Measurements from ENCODE around the gene SLC25A5.
"Not testable (repeated sequence)": the region's sequence is repeated elsewhere in the genome, so short reads cannot be mapped to it uniquely, and the experiment has no call there.

The SLC25A5 gene

DNA sequence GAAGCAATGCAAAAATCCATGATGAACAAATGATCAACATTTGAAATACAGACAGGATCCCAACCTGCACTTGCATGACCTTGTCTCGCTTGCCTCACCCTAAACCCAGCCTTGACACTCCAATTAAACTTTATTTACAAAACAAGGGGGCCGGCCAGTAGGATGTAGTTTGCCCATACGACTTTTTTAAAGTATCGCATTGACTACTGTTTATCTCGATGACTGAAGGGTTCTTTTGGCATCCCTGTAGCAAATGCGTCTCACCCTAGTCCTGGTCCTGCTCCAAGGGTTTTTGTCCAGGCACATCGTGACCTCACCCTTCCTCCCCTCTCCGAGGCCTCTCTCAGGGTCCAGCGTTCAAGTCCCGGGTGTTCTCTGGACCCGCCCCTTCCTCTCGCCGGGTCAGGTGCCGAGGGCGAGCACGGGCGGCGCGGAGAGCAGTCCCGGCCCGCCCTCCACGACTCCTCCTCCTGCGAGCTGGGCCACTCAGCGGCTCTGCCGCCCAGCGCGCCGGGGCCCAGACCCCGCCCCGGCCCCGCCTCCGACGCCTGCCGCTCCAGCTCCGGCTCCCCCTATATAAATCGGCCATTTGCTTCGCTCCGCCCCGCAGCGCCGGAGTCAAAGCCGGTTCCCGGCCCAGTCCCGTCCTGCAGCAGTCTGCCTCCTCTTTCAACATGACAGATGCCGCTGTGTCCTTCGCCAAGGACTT is at the start of gene SLC25A5:
SLC25A5 (plus strand) TSS at position 603 of the 709 bp plus-strand sequence; CDS start at position 675, 72 bp downstream.
- peak; percentile 44 to 70 (median 55) for DNase-seq (ENCODE audit: low read depth in 3 of 3, low spot score in 1 of 3)

DNA sequence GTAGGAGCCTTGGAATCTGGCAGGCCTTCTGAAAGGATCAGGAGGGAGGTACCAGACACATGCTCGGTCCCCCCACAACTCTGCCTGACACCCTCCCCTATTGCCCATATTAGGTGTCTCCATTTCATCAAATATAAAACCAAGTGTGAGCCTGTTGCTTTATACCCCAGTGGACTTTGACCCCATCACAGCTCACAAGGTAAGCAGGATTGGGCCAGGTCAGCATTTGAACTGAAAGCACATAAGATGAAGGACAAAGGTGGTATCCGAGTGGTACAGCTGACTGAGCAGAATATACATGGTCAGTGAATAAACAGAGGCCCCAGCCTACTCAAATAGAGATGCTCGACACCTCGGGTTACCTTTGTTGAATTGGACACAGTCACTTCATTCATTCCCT is 49.1 kb upstream of the SLC25A5 start:
- no peak for DNase-seq (ENCODE audit: low read depth in 3 of 3, low spot score in 1 of 3)

DNA sequence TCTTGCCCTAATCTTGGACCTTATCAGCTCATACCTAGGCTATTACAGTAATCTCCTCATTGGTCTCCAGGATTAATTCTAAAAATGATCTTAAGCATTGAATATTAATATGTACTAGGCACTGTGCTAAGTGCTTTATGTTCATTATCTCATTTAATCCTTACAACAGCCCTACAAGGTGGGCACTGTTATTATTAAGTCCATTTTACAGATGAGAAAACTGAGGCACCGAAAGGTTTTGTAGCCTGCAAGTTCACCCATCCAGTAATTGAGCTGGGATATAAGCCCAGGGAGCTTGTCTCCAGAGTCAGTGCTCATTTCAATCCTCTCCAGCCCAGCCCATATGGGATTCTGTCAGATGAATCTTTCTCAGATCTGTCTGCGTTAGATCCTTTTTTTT is 48.3 kb upstream of the SLC25A5 start:
- no peak for DNase-seq (ENCODE audit: low read depth in 3 of 3, low spot score in 1 of 3)

DNA sequence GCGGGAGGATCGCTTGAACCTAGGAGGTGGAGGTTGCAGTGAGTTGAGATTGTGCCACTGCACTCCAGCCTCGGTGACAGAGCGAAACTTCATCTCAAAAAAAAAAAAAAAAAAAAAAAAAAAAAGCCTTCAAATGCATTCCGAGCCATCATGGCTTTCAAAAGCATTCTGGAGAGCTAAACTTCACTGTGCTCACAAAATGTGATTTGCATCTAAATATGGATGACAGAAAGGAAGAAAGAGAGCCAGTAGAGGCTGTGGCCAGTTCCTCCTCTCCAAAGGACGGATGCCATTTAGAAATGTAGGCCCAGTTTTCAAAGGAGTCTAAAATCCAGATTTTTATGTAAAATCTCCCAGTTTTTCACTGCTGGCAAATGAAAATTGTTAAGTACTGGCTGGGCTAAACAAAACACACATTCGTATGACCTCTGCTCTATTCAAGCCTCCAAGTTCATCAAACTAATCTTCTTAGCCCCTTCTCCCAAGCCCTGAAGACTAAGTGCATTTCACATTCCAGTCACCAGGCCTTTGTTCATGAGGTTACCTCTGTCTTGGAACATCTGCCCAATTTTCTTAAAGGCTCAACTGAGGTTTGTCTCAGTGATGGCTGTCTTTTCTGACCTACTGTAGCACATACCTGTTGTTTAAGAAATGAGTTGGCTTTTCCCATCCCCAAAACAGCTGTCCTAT is 47.1 kb upstream of the SLC25A5 start:
- DNase-seq (ENCODE audit: low read depth in 3 of 3, low spot score in 1 of 3) = no peak

DNA sequence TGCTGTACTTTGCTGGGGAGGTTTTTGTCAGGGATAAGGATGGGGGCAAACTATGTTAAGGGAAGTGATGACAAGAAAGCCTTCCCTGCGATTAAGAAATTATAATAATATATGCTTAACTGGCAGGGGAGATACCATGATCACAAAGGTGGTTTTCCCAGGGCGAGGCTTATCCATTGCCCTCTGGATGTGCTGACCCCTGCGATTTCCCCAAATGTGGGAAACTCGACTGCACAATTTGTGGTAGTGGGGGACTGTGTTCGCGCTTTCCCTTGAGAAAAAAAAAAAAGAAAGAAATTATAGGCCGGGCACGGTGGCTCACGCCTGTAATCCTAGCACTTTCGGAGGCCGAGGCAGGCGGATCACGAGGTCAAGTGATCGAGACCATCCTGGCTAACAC is 44.6 kb upstream of the SLC25A5 start:
- no peak for DNase-seq (ENCODE audit: low read depth in 3 of 3, low spot score in 1 of 3)

DNA sequence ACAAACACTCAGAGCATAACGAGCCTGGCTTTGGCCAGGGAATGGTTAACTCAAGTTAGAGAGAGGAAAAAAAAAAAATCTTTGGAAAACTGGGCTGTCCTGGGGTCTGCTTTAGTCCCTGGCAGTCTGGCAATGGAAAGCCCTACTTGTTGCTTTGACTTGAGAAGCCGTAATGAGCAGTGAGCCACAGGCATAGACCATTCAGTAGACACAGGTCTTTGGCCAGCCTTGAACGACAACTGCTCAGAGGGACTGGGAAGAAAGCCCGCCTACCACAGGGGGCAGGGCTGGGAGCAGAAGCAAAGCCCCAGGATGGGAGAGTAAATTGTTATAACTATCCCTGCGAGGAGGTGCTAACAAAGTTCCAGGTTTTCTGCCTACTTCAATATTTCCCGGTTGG is 43.2 kb upstream of the SLC25A5 start:
- DNase-seq (ENCODE audit: low read depth in 3 of 3, low spot score in 1 of 3) = no peak

DNA sequence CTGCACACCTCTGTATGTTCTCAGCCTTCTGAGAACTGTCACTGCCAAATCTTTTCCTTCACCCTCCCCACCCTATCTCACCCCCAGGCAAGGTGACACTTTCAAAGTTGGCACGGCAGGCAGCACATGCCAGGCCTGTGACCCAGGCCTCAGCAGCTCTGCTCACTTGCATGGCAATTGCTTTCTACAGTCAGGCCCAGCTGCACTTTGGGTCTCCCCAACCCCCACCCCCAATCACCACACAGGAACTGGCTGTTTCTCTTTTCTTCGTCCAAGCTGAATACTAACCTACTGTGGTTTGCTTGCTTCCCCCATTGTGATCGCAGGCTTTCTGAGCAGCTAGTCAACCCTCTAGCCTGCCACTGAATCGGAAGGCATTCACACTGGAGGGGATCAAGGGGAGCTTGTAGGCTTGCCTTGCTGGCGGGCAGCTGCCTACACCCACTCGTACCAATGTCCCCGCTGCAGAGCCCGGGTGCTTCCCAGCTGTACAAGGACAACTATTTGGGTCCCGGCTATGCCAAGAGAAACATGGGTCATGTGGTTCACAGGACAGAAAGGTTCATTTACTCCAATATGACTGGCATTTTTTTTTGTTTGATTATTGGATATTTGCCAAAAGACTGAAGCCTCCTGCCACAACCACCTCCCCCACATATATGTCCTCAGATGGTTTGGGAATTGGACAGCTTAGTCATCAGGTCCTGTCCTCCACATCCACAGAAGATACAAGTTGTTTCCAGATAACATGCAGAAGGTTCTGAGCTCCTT is 41.0 kb upstream of the SLC25A5 start:
- no peak for DNase-seq (ENCODE audit: low read depth in 3 of 3, low spot score in 1 of 3)

DNA sequence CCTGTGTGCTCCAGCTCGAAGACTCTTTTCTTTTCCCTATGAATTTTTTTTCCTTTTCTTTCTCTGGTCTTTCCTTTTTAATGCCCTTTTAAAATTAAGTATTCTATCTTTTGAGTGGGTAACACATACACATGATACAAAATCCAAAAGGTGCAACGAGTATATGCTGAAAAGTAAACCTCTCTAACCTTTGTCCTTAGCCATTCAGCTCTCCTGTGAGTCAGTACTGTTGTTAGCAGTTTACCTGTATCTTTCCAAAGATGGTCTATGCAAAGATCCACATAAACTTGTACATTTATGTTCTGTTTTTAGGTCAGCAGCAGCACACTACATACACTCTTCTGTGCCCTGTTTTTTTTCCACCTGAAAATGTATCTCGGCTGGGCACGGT is 40.5 kb upstream of the SLC25A5 start:
- DNase-seq (ENCODE audit: low read depth in 3 of 3, low spot score in 1 of 3) = no peak

DNA sequence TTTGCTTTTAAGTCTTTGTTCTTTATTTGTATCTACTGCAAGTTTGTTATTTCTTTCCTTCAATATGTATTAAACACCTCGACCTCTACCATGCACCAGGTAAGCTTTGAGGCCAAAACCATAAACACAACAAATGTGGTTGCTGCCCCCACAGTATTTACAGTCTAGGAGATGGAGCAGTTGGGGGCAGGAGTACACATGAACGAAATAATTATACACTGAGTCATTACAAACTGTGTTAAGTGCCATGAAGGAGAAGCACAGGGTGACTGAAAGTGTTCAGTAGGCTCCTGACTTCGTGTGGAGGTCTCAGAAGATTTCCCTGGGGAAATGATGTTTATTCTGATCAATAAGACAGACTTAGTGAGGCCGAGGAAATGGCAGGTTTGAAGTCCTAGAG is 38.8 kb upstream of the SLC25A5 start:
- no peak for DNase-seq (ENCODE audit: low read depth in 3 of 3, low spot score in 1 of 3)

DNA sequence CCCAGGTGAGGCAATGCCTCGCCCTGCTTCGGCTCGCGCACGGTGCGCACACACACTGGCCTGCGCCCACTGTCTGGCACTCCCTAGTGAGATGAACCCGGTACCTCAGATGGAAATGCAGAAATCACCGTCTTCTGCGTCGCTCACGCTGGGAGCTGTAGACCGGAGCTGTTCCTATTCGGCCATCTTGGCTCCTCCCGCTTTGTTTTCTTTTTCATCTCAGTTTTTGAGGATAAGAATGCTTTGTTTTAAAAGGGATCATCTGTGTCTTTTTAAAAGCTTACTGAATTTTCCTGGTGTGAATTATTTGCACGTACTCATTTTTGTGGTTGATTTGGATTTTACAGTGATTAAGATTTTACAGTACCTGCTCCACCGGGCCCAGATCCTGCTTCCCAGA is 26.9 kb upstream of the SLC25A5 start:
- not testable (repeated sequence) for DNase-seq (ENCODE audit: low read depth in 3 of 3, low spot score in 1 of 3)

DNA sequence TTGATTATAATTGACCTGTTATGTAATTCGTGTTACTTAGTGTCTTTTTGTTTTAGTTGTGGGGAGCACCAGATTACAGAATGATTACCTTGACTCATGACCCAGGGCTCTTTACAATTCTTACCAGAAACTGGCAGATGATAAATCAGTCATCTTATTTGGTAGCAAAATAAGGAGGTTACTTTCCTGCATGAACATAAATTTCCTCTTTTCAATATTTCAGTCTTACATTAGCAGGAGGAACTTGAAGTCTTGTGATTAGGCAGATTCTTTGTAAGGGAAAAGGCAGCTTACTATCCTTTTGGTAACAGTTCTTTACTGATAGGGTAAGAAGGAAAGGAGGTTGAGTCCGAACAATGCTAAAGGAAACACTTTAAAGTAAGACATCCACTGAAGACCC is 26.0 kb upstream of the SLC25A5 start:
- no peak for DNase-seq (ENCODE audit: low read depth in 3 of 3, low spot score in 1 of 3)

DNA sequence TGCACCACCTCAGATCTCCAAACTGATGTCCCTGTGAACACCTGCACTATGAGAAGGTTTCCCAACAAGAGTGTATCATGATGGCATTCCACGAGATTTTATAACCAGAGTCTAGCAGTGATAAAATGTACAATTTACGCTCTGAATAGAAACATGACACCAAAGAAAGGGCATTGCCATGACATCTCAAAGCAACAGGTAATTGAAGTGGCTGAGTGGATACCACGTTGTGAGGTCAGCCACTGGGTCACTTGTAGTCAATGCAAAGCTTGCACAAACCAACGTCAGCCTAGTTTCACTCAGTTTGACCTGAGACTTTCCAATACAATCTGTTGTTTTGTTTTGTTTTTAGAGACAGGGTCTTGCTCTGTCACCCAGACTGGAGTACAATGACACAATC is 15.0 kb upstream of the SLC25A5 start:
- no peak for DNase-seq (ENCODE audit: low read depth in 3 of 3, low spot score in 1 of 3)

DNA sequence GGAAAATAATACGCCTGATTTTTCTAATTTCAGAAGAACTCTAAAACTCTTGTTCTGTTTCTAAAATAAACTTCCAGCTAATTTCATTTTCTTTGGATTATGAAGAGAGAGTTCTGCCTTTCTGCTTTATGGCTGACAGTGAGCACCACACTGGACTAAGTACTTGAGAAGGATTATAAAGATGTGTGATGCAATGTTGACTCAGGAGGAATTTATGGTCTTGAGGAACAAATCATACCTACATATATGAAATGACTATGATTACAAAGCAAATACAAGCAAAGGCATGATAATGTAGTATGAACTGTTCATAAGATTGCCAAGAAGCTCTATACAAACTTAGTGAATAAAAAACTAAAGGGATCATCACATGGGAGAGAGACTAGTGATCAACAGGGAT is 13.0 kb upstream of the SLC25A5 start:
- no peak for DNase-seq (ENCODE audit: low read depth in 3 of 3, low spot score in 1 of 3)

DNA sequence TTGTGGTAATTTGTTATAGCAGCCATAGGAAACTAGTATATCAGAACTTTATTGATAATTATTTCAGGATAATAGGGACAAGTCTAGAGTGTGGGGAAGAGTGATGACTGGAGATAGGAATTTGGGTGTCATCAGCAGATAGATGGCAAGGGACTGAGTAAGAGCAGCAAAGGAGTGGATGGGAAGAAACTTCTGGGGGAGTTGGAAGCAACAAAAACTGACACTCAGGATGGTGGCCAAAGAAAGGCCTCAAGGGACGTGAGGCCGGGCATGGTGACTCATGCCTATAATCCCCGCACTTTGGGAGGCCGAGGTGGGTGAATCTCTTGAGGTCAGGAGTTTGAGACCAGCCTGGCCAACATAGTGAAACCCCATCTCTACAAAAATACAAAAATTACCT is 9.1 kb upstream of the SLC25A5 start:
- no peak for DNase-seq (ENCODE audit: low read depth in 3 of 3, low spot score in 1 of 3)

DNA sequence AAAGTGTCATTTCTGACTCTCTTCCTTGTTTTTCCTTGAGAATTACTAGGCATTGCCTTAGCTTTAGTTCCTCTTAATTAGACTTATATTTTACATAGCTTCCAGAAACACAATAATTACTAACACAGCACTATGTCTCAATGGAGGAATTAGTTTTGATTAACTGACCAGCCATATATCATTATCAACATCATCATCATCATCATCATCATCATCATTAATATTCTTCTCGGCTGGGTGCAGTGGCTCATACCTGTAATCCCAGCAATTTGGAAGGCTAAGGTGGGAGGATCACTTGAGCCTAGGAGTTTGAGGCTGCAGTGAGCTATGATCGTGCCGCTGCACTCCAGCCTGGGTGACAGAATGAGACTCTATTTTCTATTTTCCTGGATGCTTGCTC is 2.7 kb upstream of the SLC25A5 start:
- no peak for DNase-seq (ENCODE audit: low read depth in 3 of 3, low spot score in 1 of 3)

DNA sequence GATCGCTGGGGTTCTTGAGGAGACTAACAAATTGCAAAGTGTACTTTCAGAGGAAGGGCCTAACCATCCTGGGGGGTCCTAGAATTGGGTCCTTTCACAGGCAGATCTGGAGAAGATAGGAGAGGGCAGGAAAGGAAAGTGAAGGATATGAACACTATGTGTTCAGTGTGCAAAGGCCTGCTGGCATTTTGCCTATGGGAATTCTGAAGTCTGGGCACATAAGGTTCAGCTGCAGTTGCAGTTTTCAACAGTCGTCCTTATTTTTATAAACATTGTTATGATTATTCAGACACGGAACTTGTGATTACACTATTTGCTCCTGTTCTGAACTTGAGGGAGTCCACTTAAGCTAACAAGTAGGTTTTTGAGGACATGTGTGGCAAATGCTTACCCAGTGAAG is 1.3 kb upstream of the SLC25A5 start:
- no peak for DNase-seq (ENCODE audit: low read depth in 3 of 3, low spot score in 1 of 3)

DNA sequence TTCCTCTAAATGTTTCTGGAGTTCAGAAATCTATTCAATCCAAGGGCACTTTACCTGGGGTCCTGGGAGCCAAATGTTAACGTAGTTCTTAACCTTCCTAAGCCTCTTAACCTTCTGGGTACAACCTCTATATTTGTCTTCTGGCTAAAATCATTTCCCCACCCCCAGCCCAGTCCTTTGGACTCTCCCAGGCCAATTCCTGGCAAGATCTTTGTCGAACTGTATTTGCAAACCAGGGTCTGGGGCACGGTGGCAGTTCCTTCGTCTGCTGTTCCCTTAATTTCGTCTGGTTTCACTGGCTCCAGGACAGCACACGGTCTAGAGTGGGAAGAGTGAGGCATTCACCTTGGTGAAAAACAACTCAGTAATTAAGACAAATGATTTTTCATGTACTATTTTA is 811 bp upstream of the SLC25A5 start:
- no peak for DNase-seq (ENCODE audit: low read depth in 3 of 3, low spot score in 1 of 3)

DNA sequence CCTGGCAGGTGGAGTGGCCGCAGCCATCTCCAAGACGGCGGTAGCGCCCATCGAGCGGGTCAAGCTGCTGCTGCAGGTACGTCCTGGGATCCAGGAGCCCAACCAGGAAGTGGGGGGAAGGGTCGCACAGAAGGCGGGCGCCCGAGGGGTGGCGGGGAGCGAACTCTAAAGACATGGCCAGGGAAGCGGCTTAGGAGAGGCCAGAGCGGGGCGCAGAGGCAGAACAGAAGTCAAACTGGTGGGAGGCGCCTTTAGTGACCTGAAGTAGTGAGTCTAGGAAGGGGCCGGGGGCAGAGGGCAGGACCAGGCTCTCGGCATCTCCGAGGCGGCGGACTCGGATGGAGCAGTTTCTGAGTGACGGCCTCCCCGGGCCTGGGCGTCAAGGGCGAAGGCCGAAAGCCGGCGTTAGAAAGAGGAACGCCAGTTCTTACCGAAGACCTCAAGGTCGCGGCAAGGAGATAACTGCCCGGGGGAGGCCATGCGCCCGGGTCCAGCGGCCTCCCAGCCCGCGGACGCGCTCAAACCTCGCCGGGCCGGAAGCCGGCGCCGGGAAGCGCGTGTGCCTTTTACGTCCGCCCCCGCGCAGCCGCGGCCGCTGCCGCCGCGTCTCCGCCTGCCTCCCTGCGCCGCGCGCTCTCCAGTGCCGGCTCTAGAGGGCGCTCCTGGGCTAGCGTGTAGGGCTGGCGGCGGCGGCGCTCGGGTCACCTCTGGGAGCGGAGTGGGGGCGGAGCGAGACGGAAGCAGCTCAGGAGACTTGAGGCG is 488 bp downstream of the SLC25A5 start:
- peak; percentile 64 to 80 (median 69) for DNase-seq (ENCODE audit: low read depth in 3 of 3, low spot score in 1 of 3)

DNA sequence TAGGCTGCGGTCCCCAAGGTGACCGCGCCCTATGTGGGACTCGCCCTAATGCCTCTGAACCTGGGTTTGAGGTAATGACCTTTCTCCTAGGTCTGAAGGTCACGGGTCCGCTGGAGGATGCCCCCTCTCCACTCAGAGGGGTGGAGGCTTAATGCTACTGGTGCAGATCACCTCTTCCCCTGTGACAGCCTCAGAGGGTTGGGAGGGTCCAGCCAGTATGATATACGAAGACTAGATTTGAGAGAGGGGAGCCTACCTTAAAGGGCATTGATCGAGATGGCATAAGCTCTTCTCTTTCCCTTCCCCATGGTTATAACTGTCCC is 1.0 kb downstream of the SLC25A5 start:
- DNase-seq (ENCODE audit: low read depth in 3 of 3, low spot score in 1 of 3) = no peak

DNA sequence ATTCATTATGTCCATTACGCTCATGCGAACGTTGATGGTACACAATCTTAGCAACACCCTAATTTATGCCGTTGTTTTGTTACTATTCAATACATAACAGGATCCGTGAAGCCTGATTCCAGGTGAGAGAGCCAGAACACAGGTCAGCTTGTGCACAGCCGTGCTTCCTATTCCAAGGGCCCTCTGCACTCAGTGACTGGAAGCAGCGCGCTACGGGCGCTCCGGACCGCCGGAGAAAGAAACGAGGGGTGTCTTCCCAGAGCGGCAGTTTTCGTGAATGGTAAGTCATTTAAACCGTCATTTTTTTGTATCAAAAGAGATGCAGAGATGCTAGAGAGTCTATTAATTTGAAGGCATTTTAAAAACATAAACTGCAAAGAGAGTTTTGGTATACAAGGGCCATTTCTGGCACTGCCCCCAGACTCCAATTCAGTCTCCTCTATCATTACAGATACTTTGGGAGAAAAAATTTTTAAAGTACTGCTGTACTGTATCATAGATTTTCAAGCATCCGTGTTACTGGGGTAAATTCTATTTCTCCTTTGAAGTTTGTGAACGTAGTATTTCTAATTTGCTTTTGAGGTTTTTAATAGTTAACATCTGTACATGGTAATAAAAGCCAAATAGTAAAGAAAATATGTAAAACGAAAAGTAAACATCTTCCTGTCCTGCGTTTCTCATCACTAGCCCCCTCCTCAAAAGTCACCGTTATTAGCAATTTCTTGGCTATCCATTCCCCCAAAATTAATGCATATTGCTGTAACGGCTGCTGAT is 6.6 kb downstream of the SLC25A5 start:
- DNase-seq (ENCODE audit: low read depth in 3 of 3, low spot score in 1 of 3) = no peak
